Measurements from ENCODE around the gene HPCAL1.

The HPCAL1 gene

DNA sequence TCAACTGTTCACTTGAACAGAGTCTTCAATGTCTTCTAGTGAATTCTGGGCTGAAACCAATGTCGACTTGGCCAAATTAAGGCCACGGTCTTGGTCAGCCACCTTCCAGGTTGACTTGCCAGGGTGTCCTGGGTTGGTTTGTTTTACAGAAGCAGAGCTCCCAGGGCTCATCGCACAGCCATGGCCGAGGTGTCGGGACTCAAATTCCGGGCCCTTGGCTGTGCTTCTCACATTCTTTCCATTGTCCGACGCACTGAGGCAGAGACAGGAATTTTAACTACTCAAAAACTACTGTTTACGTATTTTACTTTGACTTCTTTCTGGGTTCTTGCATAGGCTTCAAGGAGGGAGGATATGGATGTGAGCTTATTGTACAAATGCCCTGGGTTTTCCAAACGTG lies 51.7 kb downstream of the HPCAL1 start:
- Histone ChIP-seq H4K5ac (ENCODE audit: low read length) (no peak overlapping the region), H3K9ac (ENCODE audit: low read length) (no peak overlapping the region), H3K27ac (ENCODE audit: low read depth, low read length) (no peak overlapping the region), H4K8ac (ENCODE audit: low read depth, low read length) (no peak overlapping the region), H3K4me2 (ENCODE audit: low read length) (no peak overlapping the region), H3K4ac (ENCODE audit: low read depth, low read length) (no peak overlapping the region), H3K79me2 (ENCODE audit: control insufficient read depth, insufficient read depth, low read length) (no peaks in the 10 kb centered on the region), H3K27me3 (ENCODE audit: insufficient read depth, low read length, poor library complexity) (no peaks in the 10 kb centered on the region), H3K56ac (ENCODE audit: low read length) (no peak overlapping the region), H3K4me1 (ENCODE audit: control insufficient read depth, low read depth, low read length) (no peaks in the 10 kb centered on the region), H3K23ac (ENCODE audit: low read length) (no peak overlapping the region), H3K18ac (ENCODE audit: low read length) (no peak overlapping the region), H2BK15ac (replicated peaks; ENCODE audit: low read depth) (no peak overlapping the region), H3K79me1 (ENCODE audit: low read length) (no peaks in the 10 kb centered on the region), H3K36me3 (ENCODE audit: control insufficient read depth, insufficient read depth, low read length) (no peaks in the 10 kb centered on the region), H3K4me3 (ENCODE audit: low read length) (no peak overlapping the region), H2BK120ac (ENCODE audit: low read depth, low read length) (no peak overlapping the region), H2AK5ac (ENCODE audit: low read length) (no peak overlapping the region), H2BK5ac (ENCODE audit: low read length) (no peak overlapping the region)
- no peak for DNase-seq
- WGBS (ENCODE audit: extremely low coverage, insufficient coverage, low lambda C conversion rate) = no CpG with 5 or more reads among the region's 10 CpGs

DNA sequence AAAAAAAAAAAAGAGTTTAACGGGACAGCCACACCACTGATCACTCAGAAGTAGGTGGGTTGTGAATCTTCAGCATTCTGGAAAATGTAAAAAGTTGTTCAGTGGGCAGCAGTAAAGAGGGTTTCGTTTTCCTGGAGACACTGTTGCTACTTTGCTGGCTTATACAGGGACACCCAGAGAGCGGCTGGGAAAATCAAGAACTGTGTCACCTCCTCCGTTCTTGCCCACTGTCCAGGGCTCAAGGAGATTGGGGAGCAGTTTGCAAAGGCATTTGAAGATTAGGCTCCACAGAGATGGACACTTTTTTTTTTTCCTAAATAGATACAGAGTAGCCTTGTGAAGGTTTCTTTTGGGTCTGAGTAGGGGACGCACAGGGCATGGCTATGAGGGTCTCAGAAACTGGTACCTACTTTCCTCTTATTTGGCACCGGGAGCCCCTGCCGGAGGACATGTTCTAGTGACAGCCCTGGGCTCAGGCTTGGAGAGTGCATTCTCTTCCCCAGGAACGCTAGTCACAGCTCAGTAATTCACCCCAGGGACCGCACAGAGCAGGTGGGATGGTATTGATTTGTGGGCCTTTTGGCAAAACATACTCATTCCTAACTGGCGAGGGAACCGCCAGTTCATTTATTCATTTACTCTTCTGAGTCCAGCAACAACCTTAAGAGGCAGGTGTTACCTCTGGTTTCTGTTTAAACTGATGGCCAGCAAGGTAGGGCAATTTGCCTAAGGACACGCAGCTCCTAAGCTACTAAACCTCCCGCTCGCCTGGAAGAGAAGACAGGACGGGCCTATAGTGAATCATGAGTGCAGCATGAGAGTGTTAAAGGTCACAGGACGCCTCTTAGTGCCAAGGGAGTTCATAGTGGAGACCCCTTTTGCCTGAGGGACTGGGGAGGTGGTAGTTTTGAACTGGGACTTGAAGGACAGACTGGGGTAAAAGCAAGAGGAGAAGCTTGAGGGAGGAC lies 53.1 kb downstream of the HPCAL1 start:
- no peak for DNase-seq
- Histone ChIP-seq H4K5ac (ENCODE audit: low read length) (no peak overlapping the region), H3K27me3 (ENCODE audit: insufficient read depth, low read length, poor library complexity) (no peaks in the 10 kb centered on the region), H3K79me1 (ENCODE audit: low read length) (no peaks in the 10 kb centered on the region), H2AK5ac (ENCODE audit: low read length) (no peak overlapping the region), H2BK120ac (ENCODE audit: low read depth, low read length) (no peak overlapping the region), H3K79me2 (ENCODE audit: control insufficient read depth, insufficient read depth, low read length) (no peaks in the 10 kb centered on the region), H3K4me3 (ENCODE audit: low read length) (no peak overlapping the region), H3K9ac (ENCODE audit: low read length) (no peak overlapping the region), H3K4ac (ENCODE audit: low read depth, low read length) (no peak overlapping the region), H3K56ac (ENCODE audit: low read length) (no peak overlapping the region), H2BK5ac (ENCODE audit: low read length) (no peak overlapping the region), H3K36me3 (ENCODE audit: control insufficient read depth, insufficient read depth, low read length) (no peaks in the 10 kb centered on the region), H3K23ac (ENCODE audit: low read length) (no peak overlapping the region), H2BK15ac (replicated peaks; ENCODE audit: low read depth) (no peak overlapping the region), H3K27ac (ENCODE audit: low read depth, low read length) (no peak overlapping the region), H3K4me2 (ENCODE audit: low read length) (no peak overlapping the region), H3K4me1 (ENCODE audit: control insufficient read depth, low read depth, low read length) (no peaks in the 10 kb centered on the region), H4K8ac (ENCODE audit: low read depth, low read length) (no peak overlapping the region), H3K18ac (ENCODE audit: low read length) (no peak overlapping the region)
- WGBS (ENCODE audit: extremely low coverage, insufficient coverage, low lambda C conversion rate) = no CpG with 5 or more reads among the region's 16 CpGs

DNA sequence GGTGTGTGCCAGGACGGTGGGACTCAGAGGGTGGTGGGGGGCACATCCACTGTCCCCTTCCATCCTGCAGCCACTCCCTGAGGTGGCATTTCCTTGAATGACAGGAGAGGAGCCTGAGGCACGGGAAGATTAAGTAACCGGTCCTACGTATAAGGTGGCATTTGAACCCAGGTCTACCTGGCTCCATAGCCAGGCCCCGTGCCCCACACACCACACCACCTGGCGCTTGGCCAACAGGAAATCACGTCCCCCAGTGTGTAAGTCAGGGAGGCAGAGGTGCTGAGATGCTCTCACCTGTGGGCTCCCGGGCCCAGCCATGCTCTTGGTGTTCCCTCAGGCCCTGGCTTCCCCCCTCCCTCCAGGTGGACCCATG lies 53.7 kb downstream of the HPCAL1 start:
- H2BK15ac ChIP-seq (replicated peaks; ENCODE audit: low read depth) = no peak overlapping the region
- no peaks in the 10 kb centered on the region for H3K79me2 ChIP-seq (ENCODE audit: control insufficient read depth, insufficient read depth, low read length)
- H2BK120ac ChIP-seq (ENCODE audit: low read depth, low read length) = no peak overlapping the region
- H3K4me3 ChIP-seq (ENCODE audit: low read length) = no peak overlapping the region
- no peaks in the 10 kb centered on the region for H3K79me1 ChIP-seq (ENCODE audit: low read length)
- no peaks in the 10 kb centered on the region for H3K4me1 ChIP-seq (ENCODE audit: control insufficient read depth, low read depth, low read length)
- H3K56ac ChIP-seq (ENCODE audit: low read length) = no peak overlapping the region
- DNase-seq = no peak
- no peak overlapping the region for H4K5ac ChIP-seq (ENCODE audit: low read length)
- no peaks in the 10 kb centered on the region for H3K27me3 ChIP-seq (ENCODE audit: insufficient read depth, low read length, poor library complexity)
- no peaks in the 10 kb centered on the region for H3K36me3 ChIP-seq (ENCODE audit: control insufficient read depth, insufficient read depth, low read length)
- H4K8ac ChIP-seq (ENCODE audit: low read depth, low read length) = no peak overlapping the region
- H2AK5ac ChIP-seq (ENCODE audit: low read length) = no peak overlapping the region
- no peak overlapping the region for H3K4me2 ChIP-seq (ENCODE audit: low read length)
- H2BK5ac ChIP-seq (ENCODE audit: low read length) = no peak overlapping the region
- no peak overlapping the region for H3K9ac ChIP-seq (ENCODE audit: low read length)
- no CpG with 5 or more reads among the region's 8 CpGs for WGBS (ENCODE audit: extremely low coverage, insufficient coverage, low lambda C conversion rate)
- no peak overlapping the region for H3K4ac ChIP-seq (ENCODE audit: low read depth, low read length)
- no peak overlapping the region for H3K27ac ChIP-seq (ENCODE audit: low read depth, low read length)
- no peak overlapping the region for H3K18ac ChIP-seq (ENCODE audit: low read length)
- no peak overlapping the region for H3K23ac ChIP-seq (ENCODE audit: low read length)

DNA sequence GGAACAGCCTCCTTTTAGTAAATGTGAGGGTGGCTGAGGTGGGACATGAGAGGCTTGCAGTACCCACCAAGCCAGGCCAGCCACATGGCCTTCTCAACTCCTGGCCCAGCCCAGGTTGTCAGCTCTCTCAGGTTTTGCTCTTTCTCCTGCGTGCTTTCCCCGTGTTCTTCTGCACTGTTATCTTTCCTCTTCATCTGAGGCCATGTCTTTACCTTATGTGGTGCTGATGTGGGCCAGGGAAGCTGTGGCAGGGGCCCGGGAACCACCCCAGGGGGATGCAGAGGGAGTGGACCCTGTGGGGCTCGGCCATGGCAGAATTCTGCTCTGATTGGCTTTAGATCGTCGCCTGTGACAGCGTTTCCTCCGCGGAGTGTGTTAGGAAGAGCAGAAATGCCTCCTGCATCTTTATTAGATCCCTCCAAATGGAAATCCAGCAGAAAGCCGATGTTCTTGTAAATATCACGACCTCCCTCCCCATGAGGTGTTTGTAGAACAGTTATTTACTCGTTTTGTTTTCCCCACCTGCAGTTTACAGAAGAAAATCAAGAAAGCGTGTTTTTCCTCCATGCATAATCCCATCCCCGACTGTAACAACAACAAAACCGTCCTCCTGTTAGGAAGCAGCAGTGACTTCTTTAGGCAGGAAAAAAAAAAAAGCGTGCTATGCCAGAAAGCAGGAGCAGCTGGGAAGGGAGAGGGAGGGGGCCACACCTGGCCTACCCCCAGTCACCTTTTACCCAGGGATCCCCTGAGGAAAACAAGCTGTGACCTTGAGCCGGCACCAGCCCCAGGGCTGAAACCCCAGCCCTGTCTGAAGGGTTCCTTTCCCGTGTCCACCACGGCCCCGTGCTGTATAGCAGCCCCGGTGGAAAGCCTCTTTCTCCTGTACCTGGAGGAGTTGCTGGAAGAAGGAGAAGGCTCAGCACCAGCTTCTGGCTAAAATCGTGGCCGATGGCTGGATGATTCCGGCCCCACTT lies 54.8 kb downstream of the HPCAL1 start:
- no peak overlapping the region for H2BK5ac ChIP-seq (ENCODE audit: low read length)
- no CpG with 5 or more reads among the region's 24 CpGs for WGBS (ENCODE audit: extremely low coverage, insufficient coverage, low lambda C conversion rate)
- no peak overlapping the region for H3K23ac ChIP-seq (ENCODE audit: low read length)
- H3K27ac ChIP-seq (ENCODE audit: low read depth, low read length) = no peak overlapping the region
- no peak overlapping the region for H3K9ac ChIP-seq (ENCODE audit: low read length)
- no peaks in the 10 kb centered on the region for H3K4me1 ChIP-seq (ENCODE audit: control insufficient read depth, low read depth, low read length)
- no peak overlapping the region for H3K4me3 ChIP-seq (ENCODE audit: low read length)
- no peak overlapping the region for H3K4me2 ChIP-seq (ENCODE audit: low read length)
- H3K79me1 ChIP-seq (ENCODE audit: low read length) = no peaks in the 10 kb centered on the region
- H2BK120ac ChIP-seq (ENCODE audit: low read depth, low read length) = no peak overlapping the region
- no peaks in the 10 kb centered on the region for H3K79me2 ChIP-seq (ENCODE audit: control insufficient read depth, insufficient read depth, low read length)
- no peak for DNase-seq
- no peak overlapping the region for H4K8ac ChIP-seq (ENCODE audit: low read depth, low read length)
- H3K56ac ChIP-seq (ENCODE audit: low read length) = no peak overlapping the region
- H3K18ac ChIP-seq (ENCODE audit: low read length) = no peak overlapping the region
- H3K27me3 ChIP-seq (ENCODE audit: insufficient read depth, low read length, poor library complexity) = no peaks in the 10 kb centered on the region
- no peak overlapping the region for H4K5ac ChIP-seq (ENCODE audit: low read length)
- H2BK15ac ChIP-seq (replicated peaks; ENCODE audit: low read depth) = no peak overlapping the region
- H3K36me3 ChIP-seq (ENCODE audit: control insufficient read depth, insufficient read depth, low read length) = no peaks in the 10 kb centered on the region
- H3K4ac ChIP-seq (ENCODE audit: low read depth, low read length) = no peak overlapping the region
- no peak overlapping the region for H2AK5ac ChIP-seq (ENCODE audit: low read length)

DNA sequence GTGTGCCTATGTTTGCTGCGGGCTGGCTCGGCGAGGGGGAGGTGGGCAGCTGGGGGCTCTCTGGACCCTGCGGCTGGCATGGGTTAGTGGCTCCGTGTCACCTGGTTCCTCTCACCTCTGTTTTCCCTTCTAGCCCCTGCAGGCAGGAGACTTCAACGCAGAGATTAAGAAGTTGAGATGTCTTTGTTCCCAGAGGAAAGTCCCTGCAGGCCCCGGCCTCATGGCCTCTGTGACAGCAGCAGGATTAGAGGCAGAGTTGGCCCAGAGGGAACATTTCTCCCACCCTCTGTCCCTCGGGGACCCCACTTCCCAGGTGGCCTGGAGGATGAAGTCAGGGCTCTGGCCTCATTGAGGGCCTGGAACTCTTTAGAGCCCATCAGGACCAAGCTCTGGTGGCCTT lies 56.5 kb downstream of the HPCAL1 start:
- Histone ChIP-seq H3K79me2 (ENCODE audit: control insufficient read depth, insufficient read depth, low read length) (no peaks in the 10 kb centered on the region), H3K18ac (ENCODE audit: low read length) (no peak overlapping the region), H3K27me3 (ENCODE audit: insufficient read depth, low read length, poor library complexity) (no peaks in the 10 kb centered on the region), H3K56ac (ENCODE audit: low read length) (no peak overlapping the region), H2BK5ac (ENCODE audit: low read length) (no peak overlapping the region), H4K8ac (ENCODE audit: low read depth, low read length) (no peak overlapping the region), H3K27ac (ENCODE audit: low read depth, low read length) (no peak overlapping the region), H3K4me1 (ENCODE audit: control insufficient read depth, low read depth, low read length) (no peaks in the 10 kb centered on the region), H4K5ac (ENCODE audit: low read length) (no peak overlapping the region), H2AK5ac (ENCODE audit: low read length) (no peak overlapping the region), H3K9ac (ENCODE audit: low read length) (no peak overlapping the region), H3K36me3 (ENCODE audit: control insufficient read depth, insufficient read depth, low read length) (no peaks in the 10 kb centered on the region), H3K23ac (ENCODE audit: low read length) (no peak overlapping the region), H2BK15ac (replicated peaks; ENCODE audit: low read depth) (no peak overlapping the region), H3K4me2 (ENCODE audit: low read length) (no peak overlapping the region), H3K4ac (ENCODE audit: low read depth, low read length) (no peak overlapping the region), H3K79me1 (ENCODE audit: low read length) (no peaks in the 10 kb centered on the region), H2BK120ac (ENCODE audit: low read depth, low read length) (no peak overlapping the region), H3K4me3 (ENCODE audit: low read length) (no peak overlapping the region)
- no peak for DNase-seq
- no CpG with 5 or more reads among the region's 8 CpGs for WGBS (ENCODE audit: extremely low coverage, insufficient coverage, low lambda C conversion rate)
